A673 (cell line): ENCODE data around the gene RHOBTB1. TPM values are rescaled to one million over a fixed set of nuclear protein-coding genes. Genes with fewer than 3 reads are reported as not detected.
"Not testable (repeated sequence)": the region's sequence is repeated elsewhere in the genome, so short reads cannot be mapped to it uniquely, and the experiment has no call there.

ENCODE experiments used
- BruUV-seq: library from RNA; stranded (reverse); fragments of 400-500 nt; replicated peaks from 2 replicates; lab custom pipeline; 2021; lab: Mats Ljungman, UMichigan
- CTCF ChIA-PET: fragments of 300-600 bp; sonication (Branson Sonifier 250); formaldehyde crosslinking; loops from one replicate; lab custom pipeline; 2022; ENCODE audit warnings: antibody characterized with exemption; lab: Charles Lee
- POLR2A ChIA-PET: fragments of 300-600 bp; sonication (Branson Sonifier 250); formaldehyde crosslinking; loops from one replicate; lab custom pipeline; 2022; ENCODE audit warnings: antibody characterized with exemption; ENCODE audit not compliant: low non-redundant PET; lab: Charles Lee
- DNase-seq: peaks from one replicate; pipeline ENCODE4 v3.0.0-alpha.2; 2015; ENCODE audit warnings: low spot score
- H3K27ac ChIP-seq: fragments of 200-600 bp; sonication (generic); 2 replicates; pipeline ENCODE4 v1.5.1; 2016; ENCODE audit warnings: mixed run types, low read depth, mild to moderate bottlenecking, mixed read lengths, antibody characterized with exemption, low read length; ENCODE audit not compliant: poor library complexity, severe bottlenecking
- H3K27me3 ChIP-seq: fragments of 200-600 bp; sonication (generic); replicated peaks from 2 replicates; pipeline ENCODE4 v1.6.1; 2017; ENCODE audit warnings: mixed run types, low read depth, mild to moderate bottlenecking, mixed read lengths, antibody characterized with exemption, low read length; ENCODE audit not compliant: insufficient read depth, poor library complexity
- H3K36me3 ChIP-seq: fragments of 200-600 bp; sonication (generic); 2 replicates; pipeline ENCODE4 v1.6.1; 2016; ENCODE audit warnings: mixed run types, mild to moderate bottlenecking, mixed read lengths, antibody characterized with exemption, low read length; ENCODE audit not compliant: insufficient read depth, poor library complexity, severe bottlenecking
- H3K4me1 ChIP-seq: fragments of 200-600 bp; sonication (generic); 2 replicates; pipeline ENCODE4 v1.6.1; 2017; ENCODE audit warnings: mixed run types, mild to moderate bottlenecking, mixed read lengths, antibody characterized with exemption, low read length; ENCODE audit not compliant: insufficient read depth, poor library complexity, severe bottlenecking
- H3K4me3 ChIP-seq: fragments of 200-600 bp; sonication (generic); 2 replicates; pipeline ENCODE4 v1.5.1; 2016; ENCODE audit warnings: low read depth, mixed run types, mild to moderate bottlenecking, mixed read lengths, low read length; ENCODE audit not compliant: poor library complexity, severe bottlenecking
- H3K9me3 ChIP-seq: fragments of 200-600 bp; sonication (generic); 2 replicates; pipeline ENCODE4 v1.6.1; 2016; ENCODE audit warnings: mixed run types, low read depth, mild to moderate bottlenecking, mixed read lengths, antibody characterized with exemption, low read length; ENCODE audit not compliant: poor library complexity, severe bottlenecking
- EZH2 ChIP-seq: fragments of 200-600 bp; sonication (generic); IDR thresholded peaks from 2 replicates; pipeline ENCODE4 v1.6.1; 2017; ENCODE audit warnings: borderline replicate concordance, low read depth, mild to moderate bottlenecking, mixed read lengths, antibody characterized with exemption, low read length; ENCODE audit not compliant: poor library complexity, severe bottlenecking
- intact Hi-C: fragments of 100-400 bp; cut with micrococcal nuclease; formaldehyde crosslinking; loops from one replicate; pipeline ENCODE4 v1.10.0; 2022; ENCODE audit not compliant: unreplicated experiment
- total RNA-seq: library from RNA; stranded (reverse); gene quantifications from 2 replicates; pipeline ENCODE4 v1.2.3, GENCODE V29; 2021
- TF ChIP-seq, protein P1 (sequence below): fragments of 300-800, 200-600 bp; sonication (generic); conservative IDR thresholded peaks from 2 replicates; pipeline ENCODE4 v1.5.1; 2017; ENCODE audit warnings: low read depth, mild to moderate bottlenecking, antibody characterized with exemption, low read length, moderate library complexity, mixed read lengths

RHOBTB1 gene
- total RNA-seq, 1 experiment from 2014 or later: 5.2 TPM

DNA sequence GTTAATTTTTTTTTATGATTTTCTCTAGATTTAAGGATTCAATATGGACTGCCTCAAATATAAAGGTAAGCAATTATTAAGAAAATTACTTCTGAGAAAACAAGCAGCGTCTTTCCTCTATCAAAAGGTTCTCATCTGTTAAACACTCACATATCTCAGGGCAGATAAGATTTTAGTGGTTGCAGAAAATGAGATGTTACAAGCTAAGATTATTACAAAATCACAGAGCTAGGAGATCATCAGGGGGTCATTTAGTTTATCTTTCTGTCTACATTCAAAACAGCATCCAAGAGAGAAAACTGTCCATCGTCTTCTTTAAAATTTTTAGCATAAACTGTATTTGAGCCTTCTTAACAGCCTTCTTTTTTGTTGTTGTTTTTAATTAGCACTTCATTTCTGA, 29.1 kb upstream of the RHOBTB1 start:
- intact Hi-C loops: no loop called here
- CTCF ChIA-PET: no interaction called here
- Histone ChIP-seq H3K4me3 (no peak overlapping the region), H3K27ac (no peak overlapping the region), H3K36me3 (no peaks in the 10 kb centered on the region), H3K9me3 (no peaks in the 10 kb centered on the region), H3K27me3 (no peaks in the 10 kb centered on the region), H3K4me1 (peaks cover 9% of the 10 kb centered on the region)
- DNase-seq: no peak
- BruUV-seq: no TSS peak
- POLR2A ChIA-PET: no interaction called here
- TF ChIP-seq, protein P1, sequence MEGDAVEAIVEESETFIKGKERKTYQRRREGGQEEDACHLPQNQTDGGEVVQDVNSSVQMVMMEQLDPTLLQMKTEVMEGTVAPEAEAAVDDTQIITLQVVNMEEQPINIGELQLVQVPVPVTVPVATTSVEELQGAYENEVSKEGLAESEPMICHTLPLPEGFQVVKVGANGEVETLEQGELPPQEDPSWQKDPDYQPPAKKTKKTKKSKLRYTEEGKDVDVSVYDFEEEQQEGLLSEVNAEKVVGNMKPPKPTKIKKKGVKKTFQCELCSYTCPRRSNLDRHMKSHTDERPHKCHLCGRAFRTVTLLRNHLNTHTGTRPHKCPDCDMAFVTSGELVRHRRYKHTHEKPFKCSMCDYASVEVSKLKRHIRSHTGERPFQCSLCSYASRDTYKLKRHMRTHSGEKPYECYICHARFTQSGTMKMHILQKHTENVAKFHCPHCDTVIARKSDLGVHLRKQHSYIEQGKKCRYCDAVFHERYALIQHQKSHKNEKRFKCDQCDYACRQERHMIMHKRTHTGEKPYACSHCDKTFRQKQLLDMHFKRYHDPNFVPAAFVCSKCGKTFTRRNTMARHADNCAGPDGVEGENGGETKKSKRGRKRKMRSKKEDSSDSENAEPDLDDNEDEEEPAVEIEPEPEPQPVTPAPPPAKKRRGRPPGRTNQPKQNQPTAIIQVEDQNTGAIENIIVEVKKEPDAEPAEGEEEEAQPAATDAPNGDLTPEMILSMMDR: no peak
- TF ChIP-seq EZH2: no peak

DNA sequence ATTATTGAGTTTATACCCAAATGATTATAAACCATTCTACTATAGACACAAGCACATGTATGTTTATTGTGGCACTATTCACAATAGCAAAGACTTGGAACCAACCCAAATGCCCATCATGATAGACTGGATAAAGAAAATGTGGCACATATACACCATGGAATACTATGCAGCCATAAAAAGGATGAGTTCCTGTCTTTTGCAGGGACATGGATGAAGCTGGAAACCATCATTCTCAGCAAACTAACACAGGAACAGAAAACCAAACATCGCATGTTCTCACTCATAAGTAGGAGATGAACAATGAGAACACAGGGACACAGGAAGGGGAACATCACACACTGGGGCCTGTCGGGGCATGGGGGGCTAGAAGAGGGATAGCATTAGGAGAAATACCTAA, 28.2 kb upstream of the RHOBTB1 start:
- H3K36me3 ChIP-seq, H3K9me3 ChIP-seq, H3K27me3 ChIP-seq, intact Hi-C loops, H3K27ac ChIP-seq, DNase-seq, BruUV-seq, H3K4me1 ChIP-seq, CTCF ChIA-PET, H3K4me3 ChIP-seq, POLR2A ChIA-PET: not testable (repeated sequence)

DNA sequence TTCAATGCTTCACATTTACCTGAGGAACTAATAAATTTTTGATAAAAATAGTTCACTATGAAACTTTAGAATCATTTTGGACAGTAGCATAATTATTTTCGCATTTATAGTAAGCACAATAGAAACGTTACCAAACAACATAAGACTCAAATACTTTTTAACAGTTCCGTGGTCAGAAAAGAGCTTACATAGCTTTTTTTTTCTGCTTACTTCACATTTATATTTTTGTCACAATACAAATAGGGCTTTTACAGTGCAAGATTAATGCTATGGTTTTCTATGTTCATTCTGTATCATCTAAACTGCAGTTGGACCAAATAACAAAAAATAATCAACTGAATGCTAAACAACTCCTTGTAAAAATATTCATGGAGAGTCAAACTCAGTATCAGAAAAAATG, 26.5 kb upstream of the RHOBTB1 start:
- ChIA-PET CTCF (no interaction called here), POLR2A (no interaction called here)
- H3K4me1 ChIP-seq: no peaks in the 10 kb centered on the region
- no TSS peak for BruUV-seq
- H3K36me3 ChIP-seq: no peaks in the 10 kb centered on the region
- no peaks in the 10 kb centered on the region for H3K9me3 ChIP-seq
- no peak overlapping the region for H3K27ac ChIP-seq
- TF ChIP-seq, protein P1: no peak
- TF ChIP-seq EZH2: no peak
- no peaks in the 10 kb centered on the region for H3K27me3 ChIP-seq
- H3K4me3 ChIP-seq: no peak overlapping the region
- no peak for DNase-seq
- intact Hi-C loops: no loop called here

DNA sequence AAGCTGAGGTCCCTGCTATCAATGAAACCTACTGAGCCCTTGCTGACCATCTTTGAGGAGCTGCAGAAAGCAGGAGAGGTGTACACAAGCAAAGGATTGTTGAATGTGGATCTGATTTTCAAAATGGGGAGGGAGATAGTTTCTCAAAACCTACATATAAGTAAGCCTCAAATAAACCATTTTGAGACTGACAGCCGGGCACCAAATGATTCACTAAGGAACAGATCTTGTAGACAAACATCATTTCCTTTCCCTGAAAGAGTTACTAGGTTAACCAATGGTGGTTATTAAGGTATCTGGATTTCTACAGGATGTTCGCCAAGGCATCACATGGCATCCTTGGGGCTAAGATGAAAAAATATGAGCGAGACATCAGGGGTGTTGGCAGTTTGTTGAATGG, 24.5 kb upstream of the RHOBTB1 start:
- no peak for DNase-seq
- BruUV-seq: no TSS peak
- CTCF ChIA-PET: no interaction called here
- Histone ChIP-seq H3K9me3 (no peaks in the 10 kb centered on the region), H3K27ac (no peak overlapping the region), H3K27me3 (no peaks in the 10 kb centered on the region), H3K4me3 (no peak overlapping the region), H3K4me1 (peaks cover 11% of the 10 kb centered on the region), H3K36me3 (no peaks in the 10 kb centered on the region)
- TF ChIP-seq EZH2: no peak
- TF ChIP-seq, protein P1: no peak
- POLR2A ChIA-PET: no interaction called here
- intact Hi-C loops: no loop called here
